ENCODE results near the gene SH2B3.

Gene SH2B3

GRCh38 chr12:111429828-111430432, 24.2 kb downstream of the SH2B3 start:
- DNase-seq = no peak

- DNase-seq = peak; percentile 77
Observed at GRCh38 chr12:111430433-111431353, 25.0 kb downstream of the SH2B3 start.

- no peak for DNase-seq
Observed at GRCh38 chr12:111431772-111432171, 26.0 kb downstream of the SH2B3 start.

- DNase-seq = no peak
Observed at GRCh38 chr12:111434049-111434448, 28.3 kb downstream of the SH2B3 start.

GRCh38 chr12:111434680-111435338, 29.1 kb downstream of the SH2B3 start:
- DNase-seq = no peak

- DNase-seq = no peak
Observed at GRCh38 chr12:111435661-111436201, 30.0 kb downstream of the SH2B3 start.

- DNase-seq = no peak
Observed at GRCh38 chr12:111436266-111436665, 30.5 kb downstream of the SH2B3 start.

GRCh38 chr12:111436811-111437210, 31.1 kb downstream of the SH2B3 start:
- no peak for DNase-seq

GRCh38 chr12:111437816-111438454, 32.2 kb downstream of the SH2B3 start:
- DNase-seq = peak; percentile 92

- peak; percentile 96 for DNase-seq
Observed at GRCh38 chr12:111438481-111438880, 32.8 kb downstream of the SH2B3 start.

GRCh38 chr12:111439657-111440151, 34.0 kb downstream of the SH2B3 start:
- DNase-seq = no peak

- DNase-seq = no peak
Observed at GRCh38 chr12:111440152-111440551, 34.4 kb downstream of the SH2B3 start.

- no peak for DNase-seq
Observed at GRCh38 chr12:111440631-111441030, 34.9 kb downstream of the SH2B3 start.

- no peak for DNase-seq
Observed at GRCh38 chr12:111441107-111441928, 35.6 kb downstream of the SH2B3 start.

GRCh38 chr12:111442301-111443045, 36.8 kb downstream of the SH2B3 start:
- no peak for DNase-seq

- no peak for DNase-seq
Observed at GRCh38 chr12:111443086-111443485, 37.4 kb downstream of the SH2B3 start.

GRCh38 chr12:111443586-111443985, 37.9 kb downstream of the SH2B3 start:
- no peak for DNase-seq

GRCh38 chr12:111444314-111444924, 38.7 kb downstream of the SH2B3 start:
- no peak for DNase-seq

GRCh38 chr12:111444925-111445725, 39.4 kb downstream of the SH2B3 start:
- DNase-seq = peak; percentile 60
